Subcutaneous preadipocyte (primary cell): Measurements from ENCODE around the gene SLC6A17. TPM values are rescaled to one million over a fixed set of nuclear protein-coding genes. Genes with fewer than 3 reads are reported as not detected.

Experiments used
- total RNA-seq: library from RNA; depleted of rRNA; stranded (reverse); fragments of >200 nt; gene quantifications from 2 replicates; pipeline ENCODE4 v1.2.3, GENCODE V29; 2012

SLC6A17 gene
- total RNA-seq: under 0.01 and 0.20 TPM in 2 replicates

GRCh38 chr1:110150330-110151174 is at the start of gene SLC6A17:
Gene SLC6A17 (plus strand): TSS chr1:110150494. CDS start chr1:110166930, 16,436 bp downstream.

GRCh38 chr1:110112143-110112542 is 38.2 kb upstream of the SLC6A17 start, which contains the start of gene UBL4B:
Gene UBL4B (plus strand): TSS chr1:110112443. CDS start chr1:110112535, 92 bp downstream.

GRCh38 chr1:110209715-110210603 is 59.7 kb downstream of the SLC6A17 start, which contains the start of gene KCNC4:
Gene KCNC4 (plus strand): TSS chr1:110210314. CDS start chr1:110211500, 1,186 bp downstream.

Other genes starting within 250 kb of the SLC6A17 start
- gene CSF1, start 239.6 kb upstream of the SLC6A17 start, total RNA-seq: 45.0 and 64.7 TPM in 2 replicates
- gene AHCYL1, start 165.7 kb upstream of the SLC6A17 start, total RNA-seq: 34.2 and 44.0 TPM in 2 replicates
- 31.2 and 44.6 TPM in 2 replicates for gene STRIP1, start 115.9 kb upstream of the SLC6A17 start, total RNA-seq
- gene ALX3, start 79.8 kb upstream of the SLC6A17 start, total RNA-seq: not detected in 2 replicates
- not detected in 2 replicates for gene UBL4B, start 38.1 kb upstream of the SLC6A17 start, total RNA-seq
- 1.1 and 1.4 TPM in 2 replicates for gene KCNC4, start 59.8 kb downstream of the SLC6A17 start, total RNA-seq
- gene RBM15, start 188.9 kb downstream of the SLC6A17 start, total RNA-seq: 30.9 and 56.7 TPM in 2 replicates
- gene SLC16A4, start 240.5 kb downstream of the SLC6A17 start, total RNA-seq: 6.3 and 11.0 TPM in 2 replicates